K562 (cell line): ENCODE measurements around the gene GPX2. TPM values are rescaled to one million over a fixed set of nuclear protein-coding genes. Genes with fewer than 3 reads are reported as not detected.

Experiments used
- BMI1 ChIP-seq: fragments of 150-350 bp; IDR thresholded peaks from 2 replicates; pipeline ENCODE4 v1.6.1; 2014; ENCODE audit warnings: low read length
- C11orf30 ChIP-seq: fragments of 450-650 bp; IDR thresholded peaks from 2 replicates; pipeline ENCODE4 v1.6.1; 2016; ENCODE audit warnings: low read depth, mild to moderate bottlenecking
- CTBP1 ChIP-seq: fragments of 450-650 bp; IDR thresholded peaks from 2 replicates; pipeline ENCODE4 v1.6.1; 2016; ENCODE audit warnings: borderline replicate concordance
- E2F4 ChIP-seq: sonication (generic); formaldehyde crosslinking; IDR thresholded peaks from 2 replicates; pipeline ENCODE4 v1.8.0; 2022; ENCODE audit warnings: mild to moderate bottlenecking, low read depth, missing genetic modification reagents
- EHMT2 ChIP-seq: fragments of 450-650 bp; IDR thresholded peaks from 2 replicates; pipeline ENCODE4 v1.6.1; 2018; ENCODE audit warnings: antibody characterized with exemption
- HDAC3 ChIP-seq: fragments of 450-650 bp; IDR thresholded peaks from 2 replicates; pipeline ENCODE4 v1.6.1; 2018; ENCODE audit warnings: borderline replicate concordance, mild to moderate bottlenecking, moderate library complexity; ENCODE audit not compliant: partially characterized antibody
- IRF1 ChIP-seq: sonication (generic); formaldehyde crosslinking; IDR thresholded peaks from 2 replicates; pipeline ENCODE4 v1.8.0; 2022; ENCODE audit warnings: missing genetic modification reagents, mild to moderate bottlenecking, borderline replicate concordance
- KLF13 ChIP-seq: fragments of 450-650 bp; IDR thresholded peaks from 2 replicates; pipeline ENCODE4 v1.6.1; 2016; ENCODE audit warnings: missing genetic modification characterization, low read depth, mild to moderate bottlenecking, missing compliant biosample characterization, moderate library complexity, borderline replicate concordance
- MYBL2 ChIP-seq, 2 experiments: fragments of 450-650 bp in 1 of 2; sonication (generic) in 1 of 2; formaldehyde crosslinking in 1 of 2; IDR thresholded peaks; 2 replicates each; pipeline versions ENCODE4 v1.6.1 to v1.8.1; 2017 to 2022; ENCODE audit warnings: borderline replicate concordance in 1 of 2, inconsistent platforms in 1 of 2, low read depth in 1 of 2, mild to moderate bottlenecking in 1 of 2, missing genetic modification reagents in 1 of 2, moderate library complexity in 1 of 2
- NELFE ChIP-seq: IDR thresholded peaks from 2 replicates; pipeline ENCODE4 v1.6.1; 2011; ENCODE audit warnings: mild to moderate bottlenecking; ENCODE audit not compliant: insufficient read depth, insufficient read length
- NEUROD1 ChIP-seq: fragments of 150-350 bp; IDR thresholded peaks from 2 replicates; pipeline ENCODE4 v1.6.1; 2014; ENCODE audit warnings: borderline replicate concordance, low read length, low read depth; ENCODE audit not compliant: partially characterized antibody
- NKRF ChIP-seq: fragments of 450-650 bp; IDR thresholded peaks from 2 replicates; pipeline ENCODE4 v1.6.1; 2016; ENCODE audit warnings: borderline replicate concordance
- NONO ChIP-seq, 2 experiments: fragments of 200-400 bp in 1 of 2; fragments of 450-650 bp in 1 of 2; formaldehyde crosslinking in 1 of 2; IDR thresholded peaks; 2 replicates each; pipeline ENCODE4 v1.6.1; 2017; ENCODE audit warnings: low read depth in 2 of 2, mild to moderate bottlenecking in 2 of 2, moderate library complexity in 2 of 2, low read length in 1 of 2
- NRF1 ChIP-seq, 2 experiments: fragments of 450-650 bp; IDR thresholded peaks in 1 of 2; conservative IDR thresholded peaks in 1 of 2; 2 replicates each; pipeline ENCODE4 v1.6.1; 2014; ENCODE audit warnings: mild to moderate bottlenecking in 2 of 2
- PRPF4 ChIP-seq: fragments of 200-400 bp; formaldehyde crosslinking; IDR thresholded peaks from one replicate; pipeline ENCODE4 v1.6.1; 2017; ENCODE audit warnings: low read length, low read depth, mild to moderate bottlenecking; ENCODE audit not compliant: insufficient read depth, poor library complexity, severe bottlenecking
- SMARCB1 ChIP-seq: IDR thresholded peaks from 2 replicates; pipeline ENCODE4 v1.6.1; 2011; ENCODE audit warnings: improper control_type of control experiment, low read depth; ENCODE audit not compliant: insufficient read length
- SREBF2 ChIP-seq: sonication (generic); formaldehyde crosslinking; IDR thresholded peaks from 2 replicates; pipeline ENCODE4 v1.4.0; 2020; ENCODE audit warnings: mild to moderate bottlenecking, missing genetic modification reagents
- STAG1 ChIP-seq: sonication (generic); formaldehyde crosslinking; IDR thresholded peaks from 2 replicates; pipeline ENCODE4 v1.5.0; 2020; ENCODE audit warnings: missing genetic modification reagents, borderline replicate concordance
- USF2 ChIP-seq: sonication (generic); formaldehyde crosslinking; IDR thresholded peaks from 2 replicates; pipeline ENCODE4 v1.5.0; 2020; ENCODE audit warnings: missing genetic modification reagents
- ZEB2 ChIP-seq: fragments of 450-650 bp; IDR thresholded peaks from 2 replicates; pipeline ENCODE4 v1.6.1; 2016
- ZNF41 ChIP-seq: fragments of 250-450 bp; sonication (Bioruptor Pico); conservative IDR thresholded peaks from 2 replicates; pipeline ENCODE4 v1.4.0; 2020; ENCODE audit warnings: mild to moderate bottlenecking
- ZNF583 ChIP-seq: fragments of 250-450 bp; sonication (Bioruptor Pico); IDR thresholded peaks from 2 replicates; pipeline ENCODE4 v1.4.0; 2020
- polyA plus RNA-seq, 8 experiments: library from polyadenylated mRNA; depleted of rRNA in 4 of 8; stranded (reverse) in 5 of 8; unstranded in 3 of 8; fragments of >200 nt; fragmentation: Nextera tagmentation in 2 of 8; fragmentation: Illumina TruSeq in 1 of 8; extraction: Ambion mirVana in 2 of 8; extraction: Trizol in 1 of 8; gene quantifications; 2 replicates each; pipeline versions ENCODE4 v1.2.1 to v1.2.3, GENCODE V29; 2011 to 2014; ENCODE audit warnings: inconsistent platforms in 1 of 8, missing spikeins in 1 of 8
- total RNA-seq, 7 experiments: library from RNA; depleted of rRNA in 6 of 7; stranded (reverse); fragments of >200 nt in 6 of 7; fragmentation: Illumina TruSeq in 2 of 7; extraction: Trizol in 2 of 7; gene quantifications; 2 replicates each; pipeline versions ENCODE4 v1.2.1 to v1.2.3, GENCODE V29; 2011 to 2021; ENCODE audit warnings: low replicate concordance in 1 of 7

Gene GPX2
- total and polyA plus RNA-seq, 9 of the 15 experiments (the other 6 are each of a cell fraction or from before 2014, with no cell fraction given): 0.24 TPM; not detected in 8

GRCh38 chr14:64986648-64987437, 44.3 kb upstream of the GPX2 start, which contains the start of gene FNTB (continued):
- TF ChIP-seq USF2 (CRISPR knock-in tag): no peak
- no peak for TF ChIP-seq BMI1
- TF ChIP-seq SMARCB1: no peak
- TF ChIP-seq C11orf30: peak; percentile 85
- TF ChIP-seq IRF1 (CRISPR knock-in tag): no peak
- peak; percentile 71; the same call in 1 of the 2 replicates for TF ChIP-seq CTBP1
- TF ChIP-seq ZEB2: peak; percentile 80; the same call in 1 of the 2 replicates
- TF ChIP-seq EHMT2: no peak
- TF ChIP-seq STAG1 (CRISPR knock-in tag): peak; percentile 41; the same call in 1 of the 2 replicates
- no peak for TF ChIP-seq PRPF4
- TF ChIP-seq NELFE: no peak
- no peak for TF ChIP-seq ZNF41
- TF ChIP-seq HDAC3: no peak
- TF ChIP-seq E2F4 (CRISPR knock-in tag): peak; percentile 80; the same call in 1 of the 2 replicates
- TF ChIP-seq MYBL2 (IDR thresholded peaks at IDR 0.05; ENCODE audit: low read depth): 0 out of 2 replicates have a peak, but pooled peaks have one; percentile 28
- no peak for TF ChIP-seq MYBL2 (CRISPR knock-in tag; IDR thresholded peaks at IDR 0.05; ENCODE audit: borderline replicate concordance)
- peak; percentile 47 for TF ChIP-seq NEUROD1
- no peak for TF ChIP-seq SREBF2 (CRISPR knock-in tag)
- peak; percentile 80 to 85 for TF ChIP-seq NRF1 (conservative IDR thresholded peaks at IDR 0.05 in 1 of 2, IDR thresholded peaks at IDR 0.05 in 1 of 2)
- TF ChIP-seq NKRF: peak; percentile 95
- TF ChIP-seq NONO (IDR thresholded peaks at IDR 0.05; ENCODE audit: low read depth in 2 of 2, low read length in 1 of 2): no peak
- TF ChIP-seq KLF13 (tag): peak; percentile 53; the same call in 1 of the 2 replicates
- TF ChIP-seq ZNF583 (CRISPR knock-in tag): no peak
